GM18951 (cell line): ENCODE measurements around the gene MC2R.

Source experiments
- POLR2A ChIP-seq: IDR thresholded peaks from 4 replicates; pipeline ENCODE4 v1.6.1; 2011; ENCODE audit warnings: mild to moderate bottlenecking; ENCODE audit not compliant: insufficient read length, insufficient read depth; ENCODE audit errors: extremely low read depth
- in situ Hi-C: fragments of 300-500 bp; cut with MboI; formaldehyde crosslinking; loops from one replicate; pipeline ENCODE4 v1.12.0; 2022; ENCODE audit warnings: low sequenced_read_pairs, mixed read lengths, inconsistent platforms; ENCODE audit not compliant: unreplicated experiment

Gene MC2R

GRCh38 chr18:13914170-13914569, 1.2 kb downstream of the MC2R start:
- TF ChIP-seq POLR2A, result no peak
- in situ Hi-C loops, result no loop called here

GRCh38 chr18:13913205-13913604, 2.1 kb downstream of the MC2R start:
- in situ Hi-C loops, result no loop called here
- no peak for TF ChIP-seq POLR2A

DNA sequence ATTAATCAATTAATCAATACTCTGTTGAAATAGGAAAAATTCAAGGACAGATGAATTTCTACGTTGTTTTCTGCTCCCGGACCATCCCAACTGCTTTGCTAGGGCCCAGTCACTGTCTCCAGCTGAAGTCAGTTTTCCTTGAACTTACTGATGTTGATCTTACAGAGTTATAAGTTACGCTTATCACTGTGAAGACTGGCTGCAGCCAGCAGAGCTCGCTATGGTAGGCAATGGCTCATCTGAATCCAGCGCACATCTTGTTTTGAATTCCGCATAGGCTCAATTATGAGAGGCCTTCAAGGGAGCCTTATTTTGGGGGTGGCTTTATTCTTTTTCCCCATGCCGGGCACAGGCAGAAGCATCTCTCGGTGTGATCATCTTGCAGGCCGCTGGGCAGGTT, 2.7 kb downstream of the MC2R start:
- in situ Hi-C loops, result no loop called here
- no peak for TF ChIP-seq POLR2A

DNA sequence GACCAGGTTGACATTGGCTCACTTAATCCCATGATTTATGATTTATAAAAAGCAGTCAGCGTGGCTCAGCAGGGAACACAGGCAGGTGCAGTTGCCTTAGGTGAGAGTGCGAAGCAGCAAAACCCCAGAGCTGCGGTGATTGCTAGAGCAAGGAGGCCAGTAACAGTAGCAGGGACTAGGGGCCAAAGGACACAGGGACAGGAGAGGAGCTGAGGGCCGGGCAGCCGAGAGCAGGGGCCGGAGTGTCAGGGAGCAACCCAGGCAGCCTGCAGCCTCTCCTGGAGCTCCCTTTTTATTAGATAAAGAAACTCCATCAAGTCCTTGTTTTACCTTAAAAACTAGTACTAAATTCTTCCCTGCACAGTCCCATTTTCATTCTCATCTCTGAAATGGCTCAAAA, 4.3 kb downstream of the MC2R start:
- no peak for TF ChIP-seq POLR2A
- in situ Hi-C loops, result no loop called here

- no peak for TF ChIP-seq POLR2A
- in situ Hi-C loops, result no loop called here
Measured at GRCh38 chr18:13910501-13910900, 4.8 kb downstream of the MC2R start.

GRCh38 chr18:13909141-13909940, 6.0 kb downstream of the MC2R start:
- no peak for TF ChIP-seq POLR2A
- in situ Hi-C loops, result no loop called here

- no peak for TF ChIP-seq POLR2A
- in situ Hi-C loops, result no loop called here
Measured at GRCh38 chr18:13900633-13901032, 14.7 kb downstream of the MC2R start.

- in situ Hi-C loops, result no loop called here
Measured at GRCh38 chr18:13895505-13896033, 19.8 kb downstream of the MC2R start.

DNA sequence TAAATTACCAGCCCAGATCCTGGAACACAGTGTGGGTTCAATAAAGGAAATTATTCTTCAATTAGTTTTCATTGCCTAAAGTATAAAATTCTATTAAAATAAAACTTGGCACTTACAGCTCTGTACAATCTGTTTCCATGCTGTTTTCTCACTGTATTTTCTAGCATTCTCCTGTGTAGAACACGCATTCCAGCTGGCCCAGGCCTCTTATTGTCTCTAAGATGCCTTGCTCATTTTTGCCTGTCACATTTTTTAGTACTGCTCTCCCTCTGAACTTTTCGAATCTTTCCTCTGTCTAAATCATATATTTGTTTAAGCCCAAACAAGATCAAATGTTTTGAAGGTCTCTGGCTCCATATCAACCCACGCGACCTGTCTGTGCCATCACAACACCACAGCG, 20.8 kb downstream of the MC2R start:
- no peak for TF ChIP-seq POLR2A
- in situ Hi-C loops, result no loop called here

More at GRCh38 chr18:13895505-13896033, 19.8 kb downstream of the MC2R start:
- no peak for TF ChIP-seq POLR2A

GRCh38 chr18:13893418-13893760, 21.9 kb downstream of the MC2R start:
- in situ Hi-C loops, result no loop called here
- TF ChIP-seq POLR2A, result no peak

DNA sequence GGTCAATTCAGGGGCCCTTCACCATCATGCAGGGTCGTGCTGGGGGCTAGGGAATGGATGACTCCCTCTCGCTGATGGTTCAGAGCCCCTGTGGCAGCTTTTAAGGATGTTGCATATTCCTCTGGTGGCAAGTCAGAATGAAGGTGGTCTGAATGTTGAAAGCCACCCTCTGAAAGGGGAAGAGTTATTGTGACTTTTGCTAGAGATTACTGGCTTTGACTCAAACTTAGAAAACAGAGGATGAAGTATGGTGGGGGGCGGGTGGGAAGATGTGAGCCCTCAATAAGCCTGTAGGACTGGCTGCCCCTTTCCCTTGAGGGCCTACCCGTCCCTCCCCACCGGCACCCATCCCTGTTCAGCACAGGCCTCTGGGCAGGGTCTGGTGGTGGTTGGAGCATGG, 23.2 kb downstream of the MC2R start:
- in situ Hi-C loops, result no loop called here

GRCh38 chr18:13890761-13891361, 24.5 kb downstream of the MC2R start:
- no peak for TF ChIP-seq POLR2A
- in situ Hi-C loops, result no loop called here

More for the DNA sequence above, 23.2 kb downstream of the MC2R start:
- no peak for TF ChIP-seq POLR2A

DNA sequence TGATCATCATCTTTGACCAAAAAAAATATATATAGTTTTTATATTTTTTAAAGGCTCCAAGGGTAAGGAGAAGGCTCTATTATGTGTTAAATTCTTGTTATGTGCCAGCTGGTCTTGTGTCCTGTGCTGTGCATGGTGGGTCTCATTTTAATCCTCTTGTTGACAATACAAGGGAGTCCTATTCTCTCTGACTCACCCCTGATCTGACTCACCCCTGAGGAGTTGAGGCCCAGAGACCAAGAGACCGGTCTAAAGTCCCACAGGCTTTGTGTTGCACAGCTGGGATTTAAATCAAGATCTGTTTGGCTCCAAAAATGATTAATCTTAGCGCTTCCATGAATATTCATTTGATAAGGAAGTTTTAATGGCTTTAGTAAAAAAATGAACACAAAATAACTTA, 25.7 kb downstream of the MC2R start:
- in situ Hi-C loops, result no loop called here
- no peak for TF ChIP-seq POLR2A

GRCh38 chr18:13888191-13888716, 27.1 kb downstream of the MC2R start:
- in situ Hi-C loops, result no loop called here
- TF ChIP-seq POLR2A, result no peak

GRCh38 chr18:13885009-13885408, 30.3 kb downstream of the MC2R start:
- in situ Hi-C loops, result no loop called here
- no peak for TF ChIP-seq POLR2A
